Ishikawa (cell line): ENCODE measurements around the gene SORBS2.

Source experiments
- CEBPB ChIP-seq: IDR thresholded peaks from 2 replicates; pipeline ENCODE4 v1.6.1; 2012
- CREB1 ChIP-seq: IDR thresholded peaks from 2 replicates; pipeline ENCODE4 v1.6.1; 2012; ENCODE audit warnings: low read depth
- EGR1 ChIP-seq: IDR thresholded peaks from 2 replicates; pipeline ENCODE4 v1.6.1; 2012
- EP300 ChIP-seq: IDR thresholded peaks from 2 replicates; pipeline ENCODE4 v1.6.1; 2012; ENCODE audit warnings: borderline replicate concordance
- FOXM1 ChIP-seq: IDR thresholded peaks from 2 replicates; pipeline ENCODE4 v1.6.1; 2012; ENCODE audit warnings: low read depth, borderline replicate concordance
- RAD21 ChIP-seq: IDR thresholded peaks from 2 replicates; pipeline ENCODE4 v1.6.1; 2012; ENCODE audit warnings: low read depth
- TAF1 ChIP-seq: IDR thresholded peaks from 2 replicates; pipeline ENCODE4 v1.6.1; 2012; ENCODE audit warnings: low read depth, mild to moderate bottlenecking
- YY1 ChIP-seq: IDR thresholded peaks from 2 replicates; pipeline ENCODE4 v1.6.1; 2012; ENCODE audit warnings: low read depth
- ZBTB7A ChIP-seq: IDR thresholded peaks from 2 replicates; pipeline ENCODE4 v1.6.1; 2012; ENCODE audit warnings: low read depth
- TF ChIP-seq, protein P1 (sequence below): IDR thresholded peaks from 2 replicates; pipeline ENCODE4 v1.6.1; 2012; ENCODE audit warnings: low read depth, mild to moderate bottlenecking
- TF ChIP-seq, protein P2 (sequence below): IDR thresholded peaks from 2 replicates; pipeline ENCODE4 v1.6.1; 2012
- TF ChIP-seq, protein P3 (sequence below): IDR thresholded peaks from 2 replicates; pipeline ENCODE4 v1.6.1; 2012

DNA sequence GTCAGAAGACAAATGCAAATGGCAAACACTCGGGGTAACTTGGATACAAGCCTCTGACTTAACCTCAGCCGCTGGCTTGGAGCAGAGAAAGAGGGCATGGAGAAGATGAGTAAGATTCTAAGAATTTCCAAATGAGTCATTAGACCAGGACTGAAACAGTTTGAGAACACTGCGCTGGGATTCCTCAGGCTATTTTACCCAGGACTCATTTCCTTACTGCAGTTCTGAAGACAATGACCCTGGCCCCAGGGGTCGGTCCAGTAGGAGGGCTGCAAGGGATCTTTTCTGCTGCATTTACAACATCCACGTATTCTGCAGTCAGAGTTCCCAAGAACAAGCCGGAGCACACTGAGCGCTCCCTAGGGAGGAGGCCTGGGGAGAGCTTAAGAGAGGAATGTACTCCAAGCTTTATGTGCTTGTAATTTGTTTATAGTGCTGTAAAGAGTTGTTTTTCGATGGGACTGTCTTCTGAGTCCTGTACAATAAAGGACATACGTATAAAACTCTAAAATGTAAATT is 27.3 kb upstream of the SORBS2 start:
- TF ChIP-seq EP300 (peak; percentile 72), YY1 (no peak), CREB1 (no peak), CEBPB (no peak), ZBTB7A (no peak), FOXM1 (0 out of 2 replicates have a peak, but pooled peaks have one; percentile 39), TAF1 (no peak), EGR1 (no peak), RAD21 (no peak)
- TF ChIP-seq, protein P1, sequence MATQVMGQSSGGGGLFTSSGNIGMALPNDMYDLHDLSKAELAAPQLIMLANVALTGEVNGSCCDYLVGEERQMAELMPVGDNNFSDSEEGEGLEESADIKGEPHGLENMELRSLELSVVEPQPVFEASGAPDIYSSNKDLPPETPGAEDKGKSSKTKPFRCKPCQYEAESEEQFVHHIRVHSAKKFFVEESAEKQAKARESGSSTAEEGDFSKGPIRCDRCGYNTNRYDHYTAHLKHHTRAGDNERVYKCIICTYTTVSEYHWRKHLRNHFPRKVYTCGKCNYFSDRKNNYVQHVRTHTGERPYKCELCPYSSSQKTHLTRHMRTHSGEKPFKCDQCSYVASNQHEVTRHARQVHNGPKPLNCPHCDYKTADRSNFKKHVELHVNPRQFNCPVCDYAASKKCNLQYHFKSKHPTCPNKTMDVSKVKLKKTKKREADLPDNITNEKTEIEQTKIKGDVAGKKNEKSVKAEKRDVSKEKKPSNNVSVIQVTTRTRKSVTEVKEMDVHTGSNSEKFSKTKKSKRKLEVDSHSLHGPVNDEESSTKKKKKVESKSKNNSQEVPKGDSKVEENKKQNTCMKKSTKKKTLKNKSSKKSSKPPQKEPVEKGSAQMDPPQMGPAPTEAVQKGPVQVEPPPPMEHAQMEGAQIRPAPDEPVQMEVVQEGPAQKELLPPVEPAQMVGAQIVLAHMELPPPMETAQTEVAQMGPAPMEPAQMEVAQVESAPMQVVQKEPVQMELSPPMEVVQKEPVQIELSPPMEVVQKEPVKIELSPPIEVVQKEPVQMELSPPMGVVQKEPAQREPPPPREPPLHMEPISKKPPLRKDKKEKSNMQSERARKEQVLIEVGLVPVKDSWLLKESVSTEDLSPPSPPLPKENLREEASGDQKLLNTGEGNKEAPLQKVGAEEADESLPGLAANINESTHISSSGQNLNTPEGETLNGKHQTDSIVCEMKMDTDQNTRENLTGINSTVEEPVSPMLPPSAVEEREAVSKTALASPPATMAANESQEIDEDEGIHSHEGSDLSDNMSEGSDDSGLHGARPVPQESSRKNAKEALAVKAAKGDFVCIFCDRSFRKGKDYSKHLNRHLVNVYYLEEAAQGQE: no peak
- TF ChIP-seq, protein P2, sequence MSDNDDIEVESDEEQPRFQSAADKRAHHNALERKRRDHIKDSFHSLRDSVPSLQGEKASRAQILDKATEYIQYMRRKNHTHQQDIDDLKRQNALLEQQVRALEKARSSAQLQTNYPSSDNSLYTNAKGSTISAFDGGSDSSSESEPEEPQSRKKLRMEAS: no peak
- TF ChIP-seq, protein P3, sequence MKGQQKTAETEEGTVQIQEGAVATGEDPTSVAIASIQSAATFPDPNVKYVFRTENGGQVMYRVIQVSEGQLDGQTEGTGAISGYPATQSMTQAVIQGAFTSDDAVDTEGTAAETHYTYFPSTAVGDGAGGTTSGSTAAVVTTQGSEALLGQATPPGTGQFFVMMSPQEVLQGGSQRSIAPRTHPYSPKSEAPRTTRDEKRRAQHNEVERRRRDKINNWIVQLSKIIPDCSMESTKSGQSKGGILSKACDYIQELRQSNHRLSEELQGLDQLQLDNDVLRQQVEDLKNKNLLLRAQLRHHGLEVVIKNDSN: no peak
